HG02981 (cell line): ENCODE data around the gene CDAN1.

Source experiments
- ATAC-seq: cut with Tn5 transposase; IDR thresholded peaks from one replicate; pipeline ENCODE4 v1.9.1; 2021; ENCODE audit warnings: mild to moderate bottlenecking, moderate library complexity; ENCODE audit not compliant: unreplicated experiment

CDAN1 gene

GRCh38 chr15:42735382-42736165 is 1.4 kb downstream of the CDAN1 start:
- no peak for ATAC-seq

DNA sequence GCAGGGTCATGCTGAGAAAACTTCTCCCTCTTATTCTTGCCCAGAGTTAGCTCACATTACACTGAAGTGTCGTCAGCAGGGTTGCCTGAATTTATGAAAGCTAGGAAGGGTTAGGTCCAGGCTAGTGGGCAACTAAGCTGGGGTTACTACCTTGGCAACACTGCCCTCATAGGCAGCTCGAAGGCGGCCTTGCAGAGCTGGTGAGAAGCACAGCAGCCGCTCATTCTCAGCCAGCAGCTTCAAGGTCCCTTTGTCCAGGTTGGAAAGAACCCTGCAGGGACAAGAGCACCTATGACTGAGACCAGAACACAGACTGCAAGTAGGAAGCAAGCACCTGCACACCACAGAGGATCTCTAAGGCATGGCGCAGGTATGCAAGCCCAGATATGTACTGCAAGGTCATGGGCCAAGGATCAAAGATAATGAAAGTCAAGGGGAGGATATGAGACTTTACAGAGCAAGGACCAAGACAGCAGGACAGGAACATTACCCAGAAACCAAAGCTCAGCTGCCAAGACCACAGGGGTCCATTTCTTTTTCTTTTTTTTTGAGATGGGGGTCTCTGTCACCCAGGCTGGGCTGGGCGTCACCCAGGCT is 2.8 kb downstream of the CDAN1 start:
- ATAC-seq: no peak

DNA sequence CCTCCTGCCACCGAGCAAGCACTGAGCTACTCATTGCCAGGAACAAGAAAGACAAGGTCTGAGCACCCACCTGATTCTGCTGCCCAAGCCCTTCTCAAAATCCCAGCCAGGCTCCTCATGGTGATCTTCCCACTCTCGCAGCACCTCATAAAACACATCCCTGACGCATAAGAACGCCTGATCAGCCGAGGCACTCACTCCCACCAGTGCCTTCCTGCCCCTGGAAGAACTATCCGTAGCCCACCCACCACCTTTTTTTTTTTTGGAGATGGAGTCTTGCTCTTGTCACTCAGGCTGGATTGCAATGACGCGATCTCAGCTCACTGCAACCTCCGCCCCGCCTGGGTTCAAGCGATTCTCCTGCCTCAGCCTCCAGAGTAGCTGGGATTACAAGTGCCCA is 3.9 kb downstream of the CDAN1 start:
- ATAC-seq: no peak

DNA sequence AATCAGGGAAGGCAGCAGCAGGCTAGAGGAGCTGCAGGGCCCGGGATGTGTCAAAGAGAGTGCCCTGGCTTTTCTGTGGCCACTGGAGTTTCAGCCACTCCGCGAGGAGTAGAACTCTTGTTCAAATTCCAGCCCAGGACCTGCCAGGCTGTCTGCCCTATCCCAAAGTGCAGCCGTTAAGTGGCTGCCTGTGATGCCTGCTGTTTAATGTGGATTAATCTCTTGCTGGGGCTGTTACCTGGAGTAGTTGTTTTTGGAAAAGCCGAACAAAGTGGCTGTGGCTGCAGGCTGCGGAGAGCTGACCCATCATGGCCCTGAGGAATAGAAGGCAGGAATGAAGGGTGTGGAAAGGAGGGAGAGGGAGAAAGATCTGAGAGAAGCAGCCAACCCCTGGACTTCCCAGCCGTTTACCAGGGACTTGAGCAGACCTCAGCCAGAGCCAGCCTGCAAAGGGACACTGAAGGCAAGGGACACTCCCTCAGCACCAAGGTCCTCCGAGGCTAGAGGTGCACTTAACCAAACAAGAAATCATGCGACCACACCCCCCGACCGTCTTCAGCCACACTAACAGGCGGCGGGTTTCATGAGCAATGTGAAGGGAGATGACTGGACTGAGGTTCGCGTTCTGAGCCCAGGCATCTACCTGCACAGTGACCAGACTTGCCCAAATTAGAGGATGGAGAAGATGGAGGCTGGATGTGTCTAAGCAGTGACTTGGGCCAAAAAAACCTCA is 4.7 kb downstream of the CDAN1 start:
- no peak for ATAC-seq

- ATAC-seq: no peak
Measured at GRCh38 chr15:42731461-42731860, 5.5 kb downstream of the CDAN1 start.

DNA sequence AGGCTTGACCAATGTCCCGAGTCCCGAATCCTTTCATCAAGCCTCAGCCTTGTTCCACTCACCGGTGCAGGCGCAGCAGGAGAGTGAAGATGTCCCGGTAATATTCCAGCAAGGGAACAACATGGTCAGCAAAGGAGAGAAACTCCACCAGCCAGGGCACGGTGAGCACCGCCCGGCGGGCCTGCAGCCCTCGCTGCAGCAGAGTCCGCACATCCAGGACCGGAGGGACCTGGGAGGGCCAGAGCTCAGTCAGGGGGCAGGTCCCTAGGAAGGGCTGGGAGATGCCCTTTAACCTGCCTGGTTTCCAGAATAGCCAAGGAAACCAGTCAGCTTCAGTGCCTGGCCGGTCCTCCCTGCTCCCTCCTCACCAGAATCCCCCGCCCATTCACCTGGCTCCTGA is 6.4 kb downstream of the CDAN1 start:
- no peak for ATAC-seq

GRCh38 chr15:42730135-42730534 is 6.8 kb downstream of the CDAN1 start:
- ATAC-seq: no peak

- ATAC-seq: no peak
Measured at GRCh38 chr15:42729409-42729808, 7.5 kb downstream of the CDAN1 start.

- no peak for ATAC-seq
Measured at GRCh38 chr15:42728972-42729371, 8.0 kb downstream of the CDAN1 start.

DNA sequence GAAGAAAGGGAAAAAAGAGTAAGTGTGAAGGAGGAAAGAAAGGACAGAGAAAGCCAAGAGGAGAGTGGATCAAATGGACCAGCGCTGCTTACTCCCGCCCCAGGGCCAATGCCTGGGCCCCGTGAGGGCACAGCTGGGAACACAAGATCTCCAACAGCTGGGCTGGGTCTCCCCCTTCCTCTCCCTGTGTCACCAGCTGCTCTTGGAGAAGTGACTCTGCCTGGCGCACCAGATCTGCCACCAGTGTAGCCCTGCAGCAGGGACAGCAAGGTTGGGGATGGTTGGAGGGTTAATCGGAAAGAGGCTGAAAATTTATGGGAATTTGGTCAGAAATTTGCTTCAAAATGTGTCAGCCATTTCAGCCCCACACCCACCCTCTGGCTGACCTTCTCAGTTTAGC is 8.4 kb downstream of the CDAN1 start:
- ATAC-seq: no peak

DNA sequence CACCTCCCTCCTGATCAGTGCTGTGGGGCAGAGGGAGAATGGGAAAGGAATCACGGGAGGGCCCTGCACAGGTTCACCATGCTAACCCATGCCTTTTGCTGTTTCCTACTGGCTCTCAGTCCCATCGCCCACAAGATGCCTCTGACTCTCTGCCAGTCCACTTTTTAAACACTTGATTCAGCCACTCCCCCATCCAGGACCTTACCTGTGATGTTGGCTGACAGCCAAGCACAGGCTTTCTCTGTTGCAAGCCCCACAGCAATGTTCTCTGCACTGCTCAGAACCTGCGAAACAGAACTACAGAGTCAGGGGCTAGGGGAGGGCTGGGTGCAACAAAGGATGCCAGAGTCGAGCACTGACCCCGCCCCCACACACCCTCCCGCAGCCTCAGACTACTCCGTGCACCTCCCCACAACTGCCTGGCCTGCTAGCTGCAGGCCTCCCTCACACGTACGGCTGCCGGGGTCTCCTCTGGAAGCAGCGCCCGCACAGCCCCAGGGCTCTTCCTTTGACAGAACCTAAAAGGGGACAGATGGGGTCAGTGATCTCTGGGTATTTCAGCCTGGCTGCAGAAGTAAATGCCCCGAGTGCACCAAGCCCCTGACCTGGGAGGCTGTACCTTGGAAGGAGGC is 9.1 kb downstream of the CDAN1 start:
- no peak for ATAC-seq

GRCh38 chr15:42726114-42726513 is 10.8 kb downstream of the CDAN1 start:
- ATAC-seq: no peak

DNA sequence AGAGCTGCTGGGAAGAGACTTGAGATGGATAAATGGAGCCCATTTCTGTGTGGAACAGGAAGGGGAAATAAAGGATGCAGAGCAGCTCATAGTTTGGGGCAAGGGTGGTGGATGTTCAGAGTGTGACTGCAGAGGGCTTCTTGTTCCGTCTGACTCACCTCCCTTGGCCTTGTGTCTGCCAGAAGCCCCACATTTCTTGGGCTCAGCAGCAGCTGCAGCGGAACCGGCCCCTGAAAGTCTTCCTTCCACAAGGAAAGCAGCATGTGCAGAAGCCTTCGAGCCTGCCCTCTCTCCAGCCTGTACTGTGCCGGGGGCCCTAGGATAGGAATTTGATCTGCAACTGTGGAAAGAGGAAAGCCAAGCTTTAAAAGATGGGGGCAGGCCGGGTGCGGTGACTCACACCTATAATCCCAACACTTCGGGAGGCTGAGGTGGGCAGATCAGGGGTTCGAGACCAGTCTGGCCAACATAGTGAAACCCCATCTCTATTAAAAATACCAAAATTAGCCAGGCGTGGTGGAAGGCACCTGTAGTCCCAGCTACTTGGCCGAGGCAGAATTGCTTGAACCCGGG is 11.5 kb downstream of the CDAN1 start:
- no peak for ATAC-seq

GRCh38 chr15:42724276-42724675 is 12.7 kb downstream of the CDAN1 start:
- no peak for ATAC-seq

GRCh38 chr15:42723068-42723467 is 13.9 kb downstream of the CDAN1 start:
- ATAC-seq: no peak

DNA sequence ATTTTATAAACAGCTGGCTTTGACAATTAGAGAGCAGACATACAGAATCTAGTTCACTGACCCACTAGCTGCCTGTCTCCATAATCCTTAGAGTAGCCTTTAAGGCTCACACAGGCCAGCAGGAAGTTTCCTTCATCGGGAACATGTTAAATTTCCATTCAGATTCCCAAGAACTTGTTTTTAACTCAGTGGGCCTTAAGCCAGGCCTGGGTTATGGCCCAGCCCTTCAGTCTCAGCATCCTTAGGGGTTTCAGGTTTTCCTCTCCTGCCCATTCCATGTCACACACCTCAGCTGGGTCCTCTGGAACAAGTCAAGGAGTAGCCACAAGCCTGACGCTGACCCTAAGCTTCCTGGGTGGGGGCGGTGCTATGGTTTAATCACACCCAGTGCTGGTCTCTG is 15.0 kb downstream of the CDAN1 start:
- ATAC-seq: no peak

DNA sequence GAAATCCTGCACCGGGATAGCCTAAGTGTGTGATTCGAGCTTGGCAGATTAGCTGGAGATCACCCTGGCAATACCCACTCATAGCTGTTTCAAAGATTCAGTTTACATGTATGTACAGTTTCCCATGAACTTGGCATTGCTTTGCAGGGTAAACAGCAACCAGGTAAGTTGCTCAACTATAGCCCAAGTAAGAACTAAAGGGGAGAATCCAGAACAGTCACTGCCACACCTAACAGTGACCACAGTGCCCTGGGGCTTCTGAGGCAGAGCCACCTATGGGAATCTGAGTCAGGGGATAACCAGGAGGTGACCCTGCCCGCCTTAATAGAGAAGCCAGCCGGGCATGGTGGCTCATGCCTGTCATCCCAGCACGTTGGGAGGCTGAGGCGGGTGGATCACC is 15.9 kb downstream of the CDAN1 start:
- no peak for ATAC-seq

DNA sequence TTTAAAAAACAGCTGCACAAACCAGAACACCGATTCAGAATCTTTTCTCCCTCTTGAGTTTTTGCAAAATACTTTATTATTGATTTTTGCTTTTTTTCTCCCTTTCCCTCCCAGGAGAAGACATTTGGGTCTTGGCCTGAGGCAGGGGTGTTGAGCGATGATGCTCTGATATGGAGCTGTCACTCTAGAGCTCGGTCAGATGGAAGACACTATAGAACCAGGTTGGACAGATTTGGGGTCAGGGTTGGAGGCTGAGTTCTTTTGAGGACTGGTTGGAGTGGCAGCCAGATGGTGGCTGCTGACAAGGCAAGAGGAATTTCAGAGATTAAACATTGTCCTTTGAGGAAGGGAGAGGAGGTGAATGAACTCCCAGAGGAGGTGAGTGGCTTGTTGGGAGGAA is 16.9 kb downstream of the CDAN1 start:
- ATAC-seq: no peak

DNA sequence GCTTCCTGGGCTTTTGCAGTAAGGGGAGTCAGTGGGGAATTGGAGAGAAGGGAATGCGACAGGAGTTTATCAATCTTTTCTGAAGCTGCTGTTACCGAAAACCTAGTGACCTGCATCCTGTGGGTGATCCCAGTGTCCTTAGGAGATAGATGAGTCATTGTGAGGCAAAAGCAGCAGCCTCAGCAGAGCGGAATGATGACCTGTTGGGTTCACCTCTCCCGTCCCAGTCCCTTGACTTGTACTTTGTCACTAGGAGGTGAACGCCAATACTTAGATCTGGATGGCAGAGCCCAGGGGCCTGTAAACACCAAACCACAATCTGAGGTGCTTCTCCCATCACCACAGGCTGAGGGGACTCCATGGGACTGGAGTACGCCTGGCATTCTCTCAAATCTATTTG is 17.9 kb downstream of the CDAN1 start:
- no peak for ATAC-seq

DNA sequence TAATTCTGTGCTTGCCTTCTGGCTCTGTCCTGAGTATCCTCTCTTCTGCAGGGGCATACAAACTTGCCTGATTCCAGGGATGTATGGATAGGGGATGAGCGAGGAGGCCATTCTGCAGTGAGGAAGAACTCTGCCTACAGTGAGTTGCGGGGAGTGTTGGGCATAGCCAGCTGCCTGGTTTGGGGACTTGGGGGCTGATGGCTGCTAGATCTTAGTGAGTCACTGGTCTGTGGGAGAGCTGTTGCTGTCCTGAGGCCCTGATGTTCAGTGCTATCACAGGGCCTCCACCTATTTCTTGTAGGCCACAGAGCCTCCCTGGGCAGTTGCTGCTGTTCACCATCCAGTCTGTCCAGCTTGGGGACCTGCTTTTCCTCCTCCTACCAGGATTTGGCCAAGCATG is 20.3 kb downstream of the CDAN1 start:
- no peak for ATAC-seq

GRCh38 chr15:42716125-42716524 is 20.8 kb downstream of the CDAN1 start:
- no peak for ATAC-seq
